Osteoblast (primary cell): ENCODE measurements around the gene ATAD3A. TPM values are rescaled to one million over a fixed set of nuclear protein-coding genes. Genes with fewer than 3 reads are reported as not detected.
"Not testable (repeated sequence)": the region's sequence is repeated elsewhere in the genome, so short reads cannot be mapped to it uniquely, and the experiment has no call there.

Source experiments
- DNase-seq: peaks from one replicate; pipeline ENCODE4 v3.0.0; 2011; ENCODE audit warnings: low spot score, mixed read lengths; ENCODE audit not compliant: insufficient read length; ENCODE audit errors: missing footprints
- H2AFZ ChIP-seq: 2 replicates; pipeline ENCODE4 v1.6.0; 2011; ENCODE audit warnings: mild to moderate bottlenecking, low read length
- H3K27ac ChIP-seq: 2 replicates; pipeline ENCODE4 v1.5.1; 2011; ENCODE audit warnings: mild to moderate bottlenecking, low read depth, low read length, moderate library complexity
- H3K27me3 ChIP-seq: 2 replicates; pipeline ENCODE4 v1.6.0; 2012; ENCODE audit warnings: mild to moderate bottlenecking, control low read depth, inconsistent platforms, low read length, moderate library complexity; ENCODE audit not compliant: insufficient read depth
- H3K36me3 ChIP-seq: 2 replicates; pipeline ENCODE4 v1.5.1; 2011; ENCODE audit warnings: mild to moderate bottlenecking, low read length, control low read depth, moderate library complexity; ENCODE audit not compliant: insufficient read depth
- H3K4me1 ChIP-seq: 2 replicates; pipeline ENCODE4 v1.5.1; 2011; ENCODE audit warnings: mild to moderate bottlenecking, low read length, control low read depth, moderate library complexity; ENCODE audit not compliant: insufficient read depth
- H3K4me2 ChIP-seq: 2 replicates; pipeline ENCODE4 v1.6.0; 2011; ENCODE audit warnings: mild to moderate bottlenecking, low read length; ENCODE audit not compliant: insufficient read depth
- H3K4me3 ChIP-seq: fragments of 200-600 bp; sonication (generic); 3 replicates; pipeline ENCODE4 v1.5.1; 2012; ENCODE audit warnings: mild to moderate bottlenecking, low read length, inconsistent platforms; ENCODE audit not compliant: insufficient read depth
- H3K79me2 ChIP-seq: 2 replicates; pipeline ENCODE4 v1.6.0; 2012; ENCODE audit warnings: mild to moderate bottlenecking, low read length, control low read depth, inconsistent platforms; ENCODE audit not compliant: insufficient read depth
- H3K9me3 ChIP-seq: 2 replicates; pipeline ENCODE4 v1.5.1; 2011; ENCODE audit warnings: low read depth, low read length, control low read depth
- H4K20me1 ChIP-seq: 2 replicates; pipeline ENCODE4 v1.6.0; 2012; ENCODE audit warnings: mild to moderate bottlenecking, low read length, control low read depth; ENCODE audit not compliant: insufficient read depth
- total RNA-seq: library from RNA; depleted of rRNA; stranded (reverse); fragments of >200 nt; gene quantifications from 2 replicates; pipeline ENCODE4 v1.2.3, GENCODE V29; 2012
- TF ChIP-seq, protein P1 (sequence below): IDR thresholded peaks from 2 replicates; pipeline ENCODE4 v1.5.1; 2011; ENCODE audit warnings: mild to moderate bottlenecking, low read depth, low read length, moderate library complexity; ENCODE audit errors: extremely low read depth

Gene ATAD3A
- total RNA-seq, 1 donor, result 19.9 TPM

DNA sequence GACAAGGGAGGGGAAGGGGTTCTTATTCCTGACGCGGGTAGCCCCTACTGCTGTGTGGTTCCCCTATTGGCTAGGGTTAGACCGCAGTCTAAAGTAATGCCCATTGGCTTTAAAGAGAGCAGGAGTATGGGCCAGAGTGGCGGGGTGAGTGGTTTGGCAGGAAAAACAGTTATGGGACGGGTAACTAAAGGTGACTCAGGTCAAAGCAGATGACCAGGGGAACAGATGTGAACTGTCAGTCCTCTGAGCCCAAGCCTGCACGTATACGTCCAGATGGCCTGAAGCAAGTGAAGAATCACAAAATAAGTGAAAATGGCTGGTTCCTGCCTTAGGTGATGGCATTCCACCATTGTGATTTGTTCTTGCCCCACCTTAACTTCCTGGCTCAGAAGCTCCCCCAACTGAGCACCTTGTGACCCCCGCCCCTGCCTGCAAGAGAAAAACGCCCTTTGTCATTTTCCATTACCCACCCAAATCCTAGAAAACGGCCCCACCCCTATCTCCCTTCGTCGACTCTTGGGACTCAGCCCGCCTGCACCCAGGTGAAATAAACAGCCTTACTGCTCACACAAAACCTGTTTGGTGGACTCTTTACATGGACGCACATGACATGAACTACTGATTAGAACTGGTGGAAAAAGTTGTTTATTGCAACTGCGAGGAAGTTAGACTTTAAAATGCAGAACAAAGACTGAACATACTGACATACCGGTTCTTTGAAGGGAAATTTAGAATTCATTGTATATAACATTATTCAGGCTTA lies 41.2 kb upstream of the ATAD3A start:
- Histone ChIP-seq H2AFZ (peak overlapping the region; percentile 81), H3K9me3 (no peaks in the 10 kb centered on the region), H3K36me3 (no peaks in the 10 kb centered on the region), H3K27ac (peak overlapping the region; percentile 36), H3K4me2 (peak overlapping the region; percentile 99), H3K27me3 (no peaks in the 10 kb centered on the region), H3K4me3 (peak overlapping the region; percentile 79), H3K4me1 (peaks cover 12% of the 10 kb centered on the region), H3K79me2 (peaks cover 34% of the 10 kb centered on the region), H4K20me1 (peaks cover 11% of the 10 kb centered on the region)
- TF ChIP-seq, protein P1, sequence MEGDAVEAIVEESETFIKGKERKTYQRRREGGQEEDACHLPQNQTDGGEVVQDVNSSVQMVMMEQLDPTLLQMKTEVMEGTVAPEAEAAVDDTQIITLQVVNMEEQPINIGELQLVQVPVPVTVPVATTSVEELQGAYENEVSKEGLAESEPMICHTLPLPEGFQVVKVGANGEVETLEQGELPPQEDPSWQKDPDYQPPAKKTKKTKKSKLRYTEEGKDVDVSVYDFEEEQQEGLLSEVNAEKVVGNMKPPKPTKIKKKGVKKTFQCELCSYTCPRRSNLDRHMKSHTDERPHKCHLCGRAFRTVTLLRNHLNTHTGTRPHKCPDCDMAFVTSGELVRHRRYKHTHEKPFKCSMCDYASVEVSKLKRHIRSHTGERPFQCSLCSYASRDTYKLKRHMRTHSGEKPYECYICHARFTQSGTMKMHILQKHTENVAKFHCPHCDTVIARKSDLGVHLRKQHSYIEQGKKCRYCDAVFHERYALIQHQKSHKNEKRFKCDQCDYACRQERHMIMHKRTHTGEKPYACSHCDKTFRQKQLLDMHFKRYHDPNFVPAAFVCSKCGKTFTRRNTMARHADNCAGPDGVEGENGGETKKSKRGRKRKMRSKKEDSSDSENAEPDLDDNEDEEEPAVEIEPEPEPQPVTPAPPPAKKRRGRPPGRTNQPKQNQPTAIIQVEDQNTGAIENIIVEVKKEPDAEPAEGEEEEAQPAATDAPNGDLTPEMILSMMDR, result no peak
- DNase-seq, result peak; percentile 81

DNA sequence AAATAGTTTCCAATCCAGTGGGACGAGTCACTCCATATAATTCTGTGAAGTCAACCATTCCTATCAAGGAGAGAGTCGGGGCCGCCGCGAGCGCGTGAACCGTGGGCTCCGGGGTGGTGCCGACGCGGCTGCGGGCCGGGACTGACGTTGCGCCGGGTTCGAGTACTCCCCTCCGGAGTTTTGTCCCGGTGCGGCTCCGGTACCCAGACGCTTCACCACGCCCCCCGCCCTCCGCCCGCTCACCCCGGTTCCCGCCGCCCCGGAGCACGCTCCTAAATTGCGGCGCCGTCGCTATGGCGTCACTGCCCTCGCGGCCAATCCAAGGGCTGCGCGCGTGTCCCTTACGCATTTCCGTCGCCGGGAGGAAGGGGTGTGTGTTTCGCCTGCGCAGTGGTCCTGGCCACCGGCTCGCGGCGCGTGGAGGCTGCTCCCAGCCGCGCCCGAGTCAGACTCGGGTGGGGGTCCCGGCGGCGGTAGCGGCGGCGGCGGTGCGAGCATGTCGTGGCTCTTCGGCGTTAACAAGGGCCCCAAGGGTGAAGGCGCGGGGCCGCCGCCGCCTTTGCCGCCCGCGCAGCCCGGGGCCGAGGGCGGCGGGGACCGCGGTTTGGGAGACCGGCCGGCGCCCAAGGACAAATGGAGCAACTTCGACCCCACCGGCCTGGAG lies 40.4 kb upstream of the ATAD3A start, which contains the start of gene ATAD3B:
ATAD3B (plus strand) TSS at position 377 of the 664 bp plus-strand sequence; CDS start at position 497, 120 bp downstream.
- Histone ChIP-seq H3K27ac (peak within 1 kb of the TSS; percentile 68), H3K4me2 (peak within 1 kb of the TSS; percentile 99), H3K36me3 (no peaks in the 10 kb centered on the region), H3K9me3 (no peaks in the 10 kb centered on the region), H3K4me3 (peak within 1 kb of the TSS; percentile 79), H4K20me1 (peaks cover 11% of the 10 kb centered on the region), H3K27me3 (no peaks in the 10 kb centered on the region), H2AFZ (peak within 1 kb of the TSS; percentile 81), H3K4me1 (peaks cover 12% of the 10 kb centered on the region), H3K79me2 (peaks cover 41% of the 10 kb centered on the region)
- TF ChIP-seq, protein P1, result no peak
- peak; percentile 100 for DNase-seq

GRCh38 chr1:1472053-1472876 lies 39.7 kb upstream of the ATAD3A start:
- H3K4me3 ChIP-seq, result peak overlapping the region; percentile 79
- H3K9me3 ChIP-seq, H3K36me3 ChIP-seq, H3K27me3 ChIP-seq, H2AFZ ChIP-seq: not testable (repeated sequence)
- H3K27ac ChIP-seq, result peak overlapping the region; percentile 68
- H3K4me1 ChIP-seq, result peaks cover 12% of the 10 kb centered on the region
- H4K20me1 ChIP-seq, result peaks cover 16% of the 10 kb centered on the region
- H3K4me2 ChIP-seq, result peak overlapping the region; percentile 85
- peaks cover 48% of the 10 kb centered on the region for H3K79me2 ChIP-seq
- peak; percentile 94 for DNase-seq

DNA sequence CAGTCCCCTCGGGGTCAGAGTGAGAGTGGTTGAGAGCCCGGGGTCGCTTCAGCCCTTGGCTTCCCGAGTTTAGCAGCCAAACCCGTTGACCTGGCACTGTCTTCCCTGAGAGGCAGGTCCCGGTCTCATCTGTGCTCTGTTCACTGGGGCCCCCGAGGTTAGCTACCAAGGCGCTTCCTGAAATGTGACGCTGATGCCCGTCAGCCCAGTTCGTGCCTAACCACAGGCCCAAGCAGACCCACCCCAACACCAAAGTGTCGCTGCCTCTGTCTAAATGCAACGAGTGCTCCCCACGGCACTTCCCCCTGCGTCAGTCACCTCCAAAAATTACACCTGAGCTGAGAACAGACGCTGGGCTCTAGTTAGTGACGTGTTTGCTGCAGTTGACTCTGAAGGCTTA lies 36.0 kb upstream of the ATAD3A start:
- not testable (repeated sequence) for H2AFZ ChIP-seq, DNase-seq, H3K4me3 ChIP-seq, H3K27ac ChIP-seq, H3K4me2 ChIP-seq, H3K4me1 ChIP-seq, H3K9me3 ChIP-seq, H3K27me3 ChIP-seq
- Histone ChIP-seq H3K36me3 (peaks cover 16% of the 10 kb centered on the region), H4K20me1 (peaks cover 25% of the 10 kb centered on the region), H3K79me2 (peaks cover 71% of the 10 kb centered on the region)
